Measurements from ENCODE around the gene SLC6A13.

DNA sequence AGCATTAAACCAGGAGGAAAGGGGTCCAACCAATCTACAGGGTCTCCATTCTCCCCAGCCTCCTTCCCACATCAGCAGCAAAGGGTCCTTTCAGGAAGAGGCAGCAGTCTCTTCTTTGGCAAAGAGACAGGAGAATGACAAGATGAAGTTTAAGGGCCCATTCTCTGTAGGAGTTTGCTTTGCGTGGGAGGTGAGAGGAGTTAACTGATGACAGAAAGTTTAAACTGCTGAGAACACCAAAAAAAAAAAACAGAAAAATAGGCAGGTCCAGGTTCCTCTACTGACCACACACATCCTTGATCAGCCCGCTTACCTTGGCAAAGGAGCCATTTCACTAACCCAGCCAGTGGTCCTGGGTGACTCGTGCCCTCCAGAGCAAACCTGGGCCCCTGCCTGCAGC lies 5.7 kb downstream of the SLC6A13 start:
- TF ChIP-seq, protein P1, sequence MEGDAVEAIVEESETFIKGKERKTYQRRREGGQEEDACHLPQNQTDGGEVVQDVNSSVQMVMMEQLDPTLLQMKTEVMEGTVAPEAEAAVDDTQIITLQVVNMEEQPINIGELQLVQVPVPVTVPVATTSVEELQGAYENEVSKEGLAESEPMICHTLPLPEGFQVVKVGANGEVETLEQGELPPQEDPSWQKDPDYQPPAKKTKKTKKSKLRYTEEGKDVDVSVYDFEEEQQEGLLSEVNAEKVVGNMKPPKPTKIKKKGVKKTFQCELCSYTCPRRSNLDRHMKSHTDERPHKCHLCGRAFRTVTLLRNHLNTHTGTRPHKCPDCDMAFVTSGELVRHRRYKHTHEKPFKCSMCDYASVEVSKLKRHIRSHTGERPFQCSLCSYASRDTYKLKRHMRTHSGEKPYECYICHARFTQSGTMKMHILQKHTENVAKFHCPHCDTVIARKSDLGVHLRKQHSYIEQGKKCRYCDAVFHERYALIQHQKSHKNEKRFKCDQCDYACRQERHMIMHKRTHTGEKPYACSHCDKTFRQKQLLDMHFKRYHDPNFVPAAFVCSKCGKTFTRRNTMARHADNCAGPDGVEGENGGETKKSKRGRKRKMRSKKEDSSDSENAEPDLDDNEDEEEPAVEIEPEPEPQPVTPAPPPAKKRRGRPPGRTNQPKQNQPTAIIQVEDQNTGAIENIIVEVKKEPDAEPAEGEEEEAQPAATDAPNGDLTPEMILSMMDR (conservative IDR thresholded peaks at IDR 0.05; ENCODE audit: low read depth, low read length) = no peak
- no peak for TF ChIP-seq EZH2 (IDR thresholded peaks at IDR 0.05; ENCODE audit: low read length, unreplicated experiment)
- no peak for TF ChIP-seq EZH2phosphoT487 (IDR thresholded peaks at IDR 0.05; ENCODE audit: borderline replicate concordance, low read length)

Measured in PC-3 (cell line).